SU-DHL-6 (cell line): Measurements from ENCODE around the gene RNF19B.

ENCODE experiments used
- CTCF ChIP-seq: fragments of 200-600 bp; sonication (generic); IDR thresholded peaks from one replicate; pipeline ENCODE4 v1.5.1; 2017; ENCODE audit warnings: antibody characterized with exemption, mild to moderate bottlenecking, low read length, moderate library complexity; ENCODE audit not compliant: insufficient read depth, poor library complexity, severe bottlenecking
- EZH2phosphoT487 ChIP-seq: fragments of 200-600 bp; sonication (generic), shearing (Covaris generic); conservative IDR thresholded peaks from 2 replicates; pipeline ENCODE4 v1.6.1; 2018; ENCODE audit warnings: mild to moderate bottlenecking, antibody characterized with exemption, low read length, moderate library complexity, mixed read lengths

- no peak for TF ChIP-seq CTCF
- TF ChIP-seq EZH2phosphoT487 = no peak
Measured at GRCh38 chr1:32958827-32959226, 5.8 kb downstream of the RNF19B start.
